Measurements from ENCODE around the gene CHTOP. TPM values are rescaled to one million over a fixed set of nuclear protein-coding genes. Genes with fewer than 3 reads are reported as not detected.

The CHTOP gene
- total RNA-seq, 1 experiment from 2014 or later = 156 TPM

- ChIA-PET CTCF (interaction anchor here (0.7 to 3.3 kb wide), 6 partner anchors 8 to 99 kb away, joined by 3 to 17 read pairs (median 4); partner anchors contain the start of gene S100A14), POLR2A (interaction anchor here (0.5 to 27.9 kb wide), 11 partner anchors 12 to 93 kb away, joined by 3 to 1272 read pairs (median 10); partner anchors contain the start of genes CHTOP, S100A1, S100A13 and S100A14)
- TF ChIP-seq, protein P1, sequence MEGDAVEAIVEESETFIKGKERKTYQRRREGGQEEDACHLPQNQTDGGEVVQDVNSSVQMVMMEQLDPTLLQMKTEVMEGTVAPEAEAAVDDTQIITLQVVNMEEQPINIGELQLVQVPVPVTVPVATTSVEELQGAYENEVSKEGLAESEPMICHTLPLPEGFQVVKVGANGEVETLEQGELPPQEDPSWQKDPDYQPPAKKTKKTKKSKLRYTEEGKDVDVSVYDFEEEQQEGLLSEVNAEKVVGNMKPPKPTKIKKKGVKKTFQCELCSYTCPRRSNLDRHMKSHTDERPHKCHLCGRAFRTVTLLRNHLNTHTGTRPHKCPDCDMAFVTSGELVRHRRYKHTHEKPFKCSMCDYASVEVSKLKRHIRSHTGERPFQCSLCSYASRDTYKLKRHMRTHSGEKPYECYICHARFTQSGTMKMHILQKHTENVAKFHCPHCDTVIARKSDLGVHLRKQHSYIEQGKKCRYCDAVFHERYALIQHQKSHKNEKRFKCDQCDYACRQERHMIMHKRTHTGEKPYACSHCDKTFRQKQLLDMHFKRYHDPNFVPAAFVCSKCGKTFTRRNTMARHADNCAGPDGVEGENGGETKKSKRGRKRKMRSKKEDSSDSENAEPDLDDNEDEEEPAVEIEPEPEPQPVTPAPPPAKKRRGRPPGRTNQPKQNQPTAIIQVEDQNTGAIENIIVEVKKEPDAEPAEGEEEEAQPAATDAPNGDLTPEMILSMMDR (IDR thresholded peaks at IDR 0.05; ENCODE audit: unreplicated experiment) = no peak
- Mint-ChIP-seq H3K4me1 (ENCODE audit: insufficient read depth, unreplicated experiment) (peaks cover 45% of the 10 kb centered on the region), H3K27ac (ENCODE audit: low read depth, unreplicated experiment) (peak overlapping the region; percentile 94), H3K9me3 (ENCODE audit: unreplicated experiment) (no peaks in the 10 kb centered on the region), H3K4me3 (ENCODE audit: unreplicated experiment) (peak overlapping the region; percentile 90), H3K27me3 (ENCODE audit: insufficient read depth, unreplicated experiment) (no peaks in the 10 kb centered on the region), H3K36me3 (ENCODE audit: insufficient read depth, unreplicated experiment) (peaks cover 62% of the 10 kb centered on the region)
- DNase-seq (ENCODE audit: unreplicated experiment) = peak; percentile 99
- intact Hi-C loops (cut with micrococcal nuclease) = loop anchor here (1.0 to 2.0 kb wide), 2 partner anchors 36 to 76 kb away; no protein-coding TSS in a partner anchor
- BruUV-seq (replicated peaks) = no TSS peak
Observed at GRCh38 chr1:153608742-153609584, 24.9 kb upstream of the CHTOP start.

- BruUV-seq (replicated peaks) = TSS peak; percentile 57
- no peaks in the 10 kb centered on the region for H3K27me3 Mint-ChIP-seq (ENCODE audit: insufficient read depth, unreplicated experiment)
- peak; percentile 34 for DNase-seq (ENCODE audit: unreplicated experiment)
- peak overlapping the region; percentile 94 for H3K27ac Mint-ChIP-seq (ENCODE audit: low read depth, unreplicated experiment)
- peak overlapping the region; percentile 90 for H3K4me3 Mint-ChIP-seq (ENCODE audit: unreplicated experiment)
- CTCF ChIA-PET = interaction anchor here (1.2 to 11.8 kb wide), 4 partner anchors 25 to 99 kb away, joined by 4 to 214 read pairs (median 6); no protein-coding TSS in a partner anchor
- intact Hi-C loops (cut with micrococcal nuclease) = loop anchor here (1.0 to 2.0 kb wide), 2 partner anchors 37 to 76 kb away; no protein-coding TSS in a partner anchor
- H3K9me3 Mint-ChIP-seq (ENCODE audit: unreplicated experiment) = no peaks in the 10 kb centered on the region
- peaks cover 51% of the 10 kb centered on the region for H3K4me1 Mint-ChIP-seq (ENCODE audit: insufficient read depth, unreplicated experiment)
- POLR2A ChIA-PET = interaction anchor here (0.9 to 27.9 kb wide), 10 partner anchors 12 to 94 kb away, joined by 3 to 1272 read pairs (median 16); partner anchors contain the start of genes CHTOP, S100A1, S100A13 and S100A14
- TF ChIP-seq, protein P1 (IDR thresholded peaks at IDR 0.05; ENCODE audit: unreplicated experiment) = no peak
- peaks cover 57% of the 10 kb centered on the region for H3K36me3 Mint-ChIP-seq (ENCODE audit: insufficient read depth, unreplicated experiment)
Observed at GRCh38 chr1:153609585-153609907, 24.3 kb upstream of the CHTOP start.

DNA sequence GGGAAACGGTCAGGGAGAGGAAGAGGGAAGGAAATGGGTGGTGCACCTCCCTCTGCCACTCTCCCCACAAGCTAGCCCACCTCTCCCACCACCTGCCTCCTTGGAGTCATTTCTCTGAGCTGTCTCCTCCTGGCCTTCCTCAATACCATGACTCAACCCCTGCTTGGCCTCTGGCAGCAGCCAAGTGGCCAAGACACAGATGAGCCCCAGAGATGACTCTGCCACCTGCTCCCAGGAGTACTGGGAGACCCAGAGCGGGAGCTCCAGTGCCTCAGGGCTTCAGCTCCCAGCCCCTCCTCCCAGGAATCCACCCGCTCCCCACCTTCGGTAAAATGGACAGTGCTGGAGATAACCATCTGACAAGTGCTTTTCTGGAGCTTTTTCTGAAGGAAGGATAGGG lies 23.5 kb upstream of the CHTOP start:
- DNase-seq (ENCODE audit: unreplicated experiment) = peak; percentile 95
- Mint-ChIP-seq H3K9me3 (ENCODE audit: unreplicated experiment) (no peaks in the 10 kb centered on the region), H3K36me3 (ENCODE audit: insufficient read depth, unreplicated experiment) (peaks cover 55% of the 10 kb centered on the region), H3K4me3 (ENCODE audit: unreplicated experiment) (peak overlapping the region; percentile 90), H3K27ac (ENCODE audit: low read depth, unreplicated experiment) (peak overlapping the region; percentile 94), H3K27me3 (ENCODE audit: insufficient read depth, unreplicated experiment) (no peaks in the 10 kb centered on the region), H3K4me1 (ENCODE audit: insufficient read depth, unreplicated experiment) (peaks cover 56% of the 10 kb centered on the region)
- ChIA-PET POLR2A (interaction anchor here (0.6 to 27.9 kb wide), 19 partner anchors 12 to 1082 kb away, joined by 3 to 1272 read pairs (median 6); partner anchors contain the start of genes CHTOP, ILF2, S100A1 and S100A13), CTCF (interaction anchor here (0.6 to 11.8 kb wide), 9 partner anchors 8 to 1646 kb away, joined by 3 to 214 read pairs (median 4); partner anchors contain the start of genes S100A1 and S100A13)
- TSS peak; percentile 1 for BruUV-seq (replicated peaks)
- TF ChIP-seq, protein P1 (IDR thresholded peaks at IDR 0.05; ENCODE audit: unreplicated experiment) = no peak
- intact Hi-C loops (cut with micrococcal nuclease) = loop anchor here (2.0 kb wide), 1 partner anchor 14 kb away; no protein-coding TSS in a partner anchor

Data from MCF 10A (cell line).